ENCODE measurements around the gene MCC.

MCC gene

DNA sequence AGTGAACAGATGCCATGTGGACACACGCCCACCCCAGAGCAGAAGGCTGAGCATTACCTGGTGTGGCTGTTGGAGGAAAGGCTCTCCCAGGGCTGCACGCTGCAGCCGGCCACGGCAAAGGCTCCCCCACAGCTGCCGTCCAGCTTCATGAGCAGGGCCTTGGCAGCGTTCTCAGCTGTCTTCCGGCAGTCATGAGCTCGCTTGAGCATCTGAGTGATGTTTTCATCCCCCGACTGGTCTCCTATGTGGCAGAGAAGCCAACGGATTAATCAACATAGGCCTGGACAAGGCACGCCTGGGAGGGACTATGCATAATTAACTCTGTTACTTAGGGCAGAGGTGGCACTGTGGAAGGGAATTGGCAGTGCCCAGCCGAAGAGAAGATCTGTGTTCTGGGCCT, 424.3 kb downstream of the MCC start:
- DNase-seq: no peak

DNA sequence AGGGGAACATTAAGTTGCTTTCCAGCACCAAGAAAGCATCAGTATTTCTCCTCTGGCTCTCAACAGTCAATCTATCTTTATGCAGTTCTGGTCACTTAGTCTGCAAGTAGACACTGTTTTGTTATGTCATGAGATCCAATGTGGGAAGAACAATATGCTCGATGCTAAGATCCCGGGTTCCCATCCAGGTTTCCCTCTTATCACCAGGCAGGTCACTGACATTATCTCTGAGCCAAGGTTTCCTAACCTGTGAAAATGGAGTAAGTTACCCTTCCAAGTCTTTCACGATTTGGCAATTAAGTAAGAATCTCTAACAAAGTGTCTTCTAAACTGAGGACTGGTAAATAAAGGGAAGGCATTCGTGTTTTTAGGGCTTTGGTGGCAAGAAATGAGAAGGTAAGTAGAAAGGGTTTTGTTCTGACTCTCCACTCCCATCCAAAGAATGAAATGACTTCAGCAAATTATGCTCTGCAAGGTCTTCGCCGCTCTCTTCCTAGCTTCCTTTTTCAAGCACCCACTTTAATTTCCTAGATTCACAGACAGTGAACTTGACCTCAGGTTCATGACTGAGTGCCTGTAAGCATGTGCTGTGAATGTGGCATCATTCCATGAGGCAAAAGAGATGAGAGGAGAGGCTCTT, 425.3 kb downstream of the MCC start:
- DNase-seq: no peak

DNA sequence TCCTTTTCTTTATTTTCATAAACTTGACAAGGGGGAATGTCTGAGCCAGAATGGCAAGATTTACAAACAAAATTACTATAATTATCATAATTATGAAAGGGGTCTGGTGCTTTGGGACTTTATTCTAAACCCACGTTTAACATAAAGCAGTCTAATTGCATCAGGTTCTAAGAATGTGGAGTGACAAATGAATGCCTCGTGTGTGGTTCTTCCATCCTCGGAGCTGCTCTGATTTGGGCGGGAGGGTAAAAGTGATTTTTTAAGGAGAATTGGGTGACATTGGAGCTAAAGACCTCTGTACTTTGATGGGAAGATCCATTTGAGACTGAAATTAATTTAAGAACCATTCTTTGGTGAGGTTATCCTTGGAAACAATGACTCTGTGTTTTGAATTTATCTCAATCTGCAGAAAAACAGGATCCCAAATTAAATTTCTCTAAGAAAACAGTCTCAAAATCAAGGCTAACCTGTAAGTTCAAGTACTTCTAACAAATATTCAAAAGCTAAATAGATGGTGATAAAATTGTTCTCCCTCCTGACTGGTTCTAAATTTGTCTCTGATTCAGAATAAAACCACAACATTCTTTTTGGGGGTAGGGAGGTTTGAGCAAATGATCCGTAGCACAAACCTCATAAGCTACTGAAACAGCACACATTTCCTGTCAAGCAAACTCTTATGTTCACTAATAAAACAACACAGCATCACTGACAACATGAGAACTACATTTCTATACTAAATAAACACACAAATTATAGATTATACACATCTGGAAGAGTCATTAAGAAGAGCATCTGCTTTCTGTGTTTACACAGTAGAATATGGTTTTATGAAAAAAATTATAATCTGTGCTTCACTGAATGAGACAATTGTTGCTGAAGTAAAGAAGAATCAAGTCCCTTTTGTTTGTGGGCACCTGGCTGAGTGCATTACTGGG, 426.1 kb downstream of the MCC start:
- DNase-seq: no peak

DNA sequence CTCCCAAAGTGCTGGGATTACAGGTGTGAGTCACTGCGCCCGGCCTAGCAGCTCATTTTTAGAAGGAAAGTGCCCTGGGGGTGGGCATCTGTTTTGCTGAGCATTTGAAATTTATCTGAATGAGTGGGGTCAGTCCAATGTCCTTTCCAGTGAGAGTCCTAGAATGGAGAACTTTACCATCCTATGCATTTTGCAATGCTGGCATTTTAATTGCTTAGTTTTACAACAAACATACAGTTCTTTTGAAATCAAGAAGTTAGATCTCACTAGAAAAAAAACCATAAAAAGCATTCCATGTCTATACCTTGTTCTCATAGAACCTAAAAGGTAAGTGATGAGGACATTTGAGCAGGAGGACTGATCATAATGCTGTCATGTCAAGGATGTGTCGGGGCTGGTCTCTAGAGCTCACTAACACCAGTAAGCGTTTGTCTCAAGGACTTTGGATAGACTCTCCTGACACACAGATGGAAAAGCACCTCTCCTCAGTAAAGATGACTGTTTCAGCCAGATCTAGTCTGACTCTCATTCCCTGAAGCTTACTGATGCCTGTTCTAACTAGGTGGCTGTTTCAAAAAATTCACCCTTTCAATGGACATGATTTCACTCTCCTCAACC, 427.7 kb downstream of the MCC start:
- no peak for DNase-seq

DNA sequence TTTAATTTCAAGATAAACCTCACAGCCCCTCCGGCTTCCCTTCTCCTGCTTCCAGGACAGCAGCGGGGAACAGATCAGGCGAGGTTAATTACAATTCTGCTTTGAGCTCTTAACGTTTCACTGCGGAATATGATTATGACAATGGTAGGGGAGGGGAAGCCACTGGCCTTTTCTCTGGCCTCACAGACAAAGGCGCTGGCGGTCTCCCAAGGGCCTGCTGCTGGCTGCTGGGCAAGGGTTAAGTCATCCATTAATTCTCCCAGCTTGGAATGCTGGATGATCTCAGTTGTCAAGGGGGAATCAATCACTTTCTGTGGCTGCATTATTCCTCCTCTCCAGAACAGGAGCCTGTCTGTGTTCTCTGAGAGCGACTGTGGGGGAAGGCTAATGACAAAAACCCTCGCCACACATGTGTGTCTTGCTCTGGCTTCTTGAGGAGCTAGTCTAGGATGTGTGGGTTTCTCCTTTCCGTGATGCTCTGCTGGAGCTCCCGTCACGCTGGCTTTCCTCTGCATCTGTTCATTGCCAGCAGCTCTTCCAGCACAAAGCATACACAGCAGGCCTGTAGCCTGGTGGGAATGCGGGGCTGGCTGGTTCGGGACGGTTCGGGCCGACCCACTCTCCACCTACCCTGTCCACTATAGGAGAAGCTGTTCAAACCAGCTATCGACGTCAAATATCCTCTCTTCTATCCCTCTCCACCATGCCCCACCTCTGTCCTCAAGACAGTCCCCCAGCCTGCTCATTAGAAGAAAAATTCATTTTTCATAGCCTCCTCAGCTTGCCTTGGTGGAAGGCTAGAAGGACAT, 428.8 kb downstream of the MCC start:
- DNase-seq: no peak

DNA sequence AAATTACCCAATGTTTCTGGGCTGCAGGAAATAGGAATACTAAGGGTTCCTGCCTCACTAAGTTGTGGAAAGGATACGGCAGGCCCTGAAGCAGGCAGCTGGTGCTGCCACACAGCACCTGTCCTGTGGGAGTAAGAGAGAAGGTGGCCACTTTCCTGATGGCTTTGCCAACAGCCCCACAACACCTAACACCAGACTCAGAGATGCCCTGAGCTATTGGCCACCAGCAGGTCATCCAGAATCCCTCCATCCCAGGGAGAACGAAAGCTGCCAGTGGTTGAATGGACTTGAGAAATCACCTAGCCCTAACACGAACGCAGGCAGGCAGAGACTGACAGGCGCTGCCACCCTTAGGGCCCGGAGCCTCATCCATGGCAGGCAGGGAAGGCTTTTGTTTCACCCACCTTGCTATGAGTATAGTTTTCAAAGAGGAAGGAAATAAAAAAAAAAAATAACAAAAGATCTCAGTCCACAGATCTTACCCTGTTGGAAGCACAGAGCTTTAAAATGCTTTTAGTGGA, 429.5 kb downstream of the MCC start:
- DNase-seq: no peak

DNA sequence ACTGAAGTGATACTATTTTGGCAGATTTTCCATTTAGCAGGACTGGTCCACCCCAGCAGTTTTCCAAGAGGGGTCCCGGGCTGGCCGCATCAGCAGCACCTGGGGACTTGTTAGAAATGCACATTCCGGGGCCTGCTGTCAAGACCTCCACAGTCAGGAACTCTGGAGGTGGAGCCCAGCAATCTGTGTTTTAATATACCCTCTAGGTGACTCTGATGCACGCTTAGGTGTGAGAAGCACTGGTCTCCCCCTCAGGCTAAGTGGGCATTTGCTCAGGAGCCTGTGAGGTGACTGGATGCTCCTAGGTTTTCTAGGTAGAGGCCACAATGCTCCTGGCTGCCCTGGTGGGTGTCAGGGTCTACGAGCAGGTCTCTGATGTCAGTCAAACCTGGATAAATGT, 430.0 kb downstream of the MCC start:
- no peak for DNase-seq

DNA sequence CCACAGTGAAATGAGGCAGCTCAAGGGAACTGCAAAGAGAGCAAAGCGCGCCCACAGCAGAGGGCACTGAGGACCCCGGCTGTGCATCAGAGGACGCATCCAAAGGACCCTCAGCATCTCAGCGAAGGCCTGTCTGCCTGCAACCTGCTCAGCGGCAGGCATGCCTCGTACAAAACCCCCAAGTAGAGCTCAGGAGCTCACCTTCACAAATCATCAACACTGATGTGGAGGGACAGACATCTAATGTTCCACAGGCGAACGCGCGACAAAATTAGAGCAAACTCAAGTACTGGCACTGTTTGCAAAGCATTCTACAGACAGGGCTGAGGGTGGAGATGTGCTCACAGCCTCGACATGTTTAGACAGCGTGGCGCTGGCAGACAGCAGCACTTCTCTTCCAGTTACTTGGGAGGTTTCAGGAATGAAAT, 430.7 kb downstream of the MCC start:
- no peak for DNase-seq

DNA sequence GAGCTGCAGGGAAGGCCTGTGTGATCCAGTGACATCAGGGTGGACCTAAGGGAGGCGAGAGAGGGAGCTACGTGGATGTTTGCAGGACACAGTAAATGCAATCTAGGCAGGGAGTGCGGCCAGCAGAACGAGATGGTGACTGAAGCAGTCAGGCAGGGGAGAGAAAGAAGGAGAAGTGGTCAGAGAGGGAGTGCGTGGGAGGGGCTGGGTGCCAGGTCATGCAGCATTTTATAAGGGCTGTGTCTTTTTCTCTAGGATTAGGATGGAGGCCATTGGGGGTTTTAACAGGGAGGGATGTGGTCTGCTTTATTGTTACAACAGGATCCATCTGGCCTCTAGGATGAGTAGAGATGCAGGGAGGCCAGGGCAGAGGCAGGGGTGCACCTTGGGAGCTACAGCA, 431.3 kb downstream of the MCC start:
- peak; percentile 81 for DNase-seq

DNA sequence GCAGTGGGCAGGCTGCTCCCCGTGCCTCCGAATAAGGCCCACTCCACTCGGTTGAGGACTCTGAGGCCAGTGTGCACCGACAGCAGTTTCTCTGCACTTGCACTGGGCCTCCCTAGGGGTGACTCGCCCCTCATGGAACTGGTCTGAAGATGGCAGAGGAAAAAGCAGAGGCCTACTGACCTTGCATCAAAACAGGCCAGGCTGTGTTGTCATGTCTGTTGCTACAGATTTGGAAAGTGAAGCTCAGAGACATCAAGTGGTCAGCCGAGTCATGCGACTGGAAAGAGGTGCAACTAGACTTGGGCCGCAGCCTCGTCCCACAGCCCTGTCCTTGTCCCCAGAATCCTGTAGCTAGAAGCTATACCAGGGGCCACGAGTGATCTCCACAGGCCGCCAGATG, 433.4 kb downstream of the MCC start:
- DNase-seq: no peak

DNA sequence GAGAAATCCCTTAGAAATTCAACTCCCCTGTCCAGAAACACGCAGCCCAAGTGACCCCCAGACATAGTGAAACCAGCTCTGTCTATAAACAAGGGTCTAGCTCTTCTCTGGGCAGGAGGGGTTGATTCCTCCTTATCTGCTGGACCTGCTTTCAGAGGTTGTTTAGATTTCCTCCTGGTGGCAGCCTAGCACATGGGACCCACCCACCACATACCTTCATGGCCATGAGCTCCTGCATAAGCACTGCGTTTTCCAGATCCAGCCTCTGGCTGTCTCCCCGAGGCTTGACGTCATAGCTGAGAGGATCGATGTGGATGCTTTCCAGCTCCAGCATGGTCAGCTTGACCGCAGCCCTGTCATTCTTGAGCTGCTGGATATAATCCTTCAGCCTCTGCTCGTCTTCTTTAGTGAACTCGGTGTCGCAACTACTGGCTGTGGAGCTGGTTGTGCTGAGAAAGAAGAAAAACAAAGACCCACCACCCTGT, 434.7 kb downstream of the MCC start:
- no peak for DNase-seq

DNA sequence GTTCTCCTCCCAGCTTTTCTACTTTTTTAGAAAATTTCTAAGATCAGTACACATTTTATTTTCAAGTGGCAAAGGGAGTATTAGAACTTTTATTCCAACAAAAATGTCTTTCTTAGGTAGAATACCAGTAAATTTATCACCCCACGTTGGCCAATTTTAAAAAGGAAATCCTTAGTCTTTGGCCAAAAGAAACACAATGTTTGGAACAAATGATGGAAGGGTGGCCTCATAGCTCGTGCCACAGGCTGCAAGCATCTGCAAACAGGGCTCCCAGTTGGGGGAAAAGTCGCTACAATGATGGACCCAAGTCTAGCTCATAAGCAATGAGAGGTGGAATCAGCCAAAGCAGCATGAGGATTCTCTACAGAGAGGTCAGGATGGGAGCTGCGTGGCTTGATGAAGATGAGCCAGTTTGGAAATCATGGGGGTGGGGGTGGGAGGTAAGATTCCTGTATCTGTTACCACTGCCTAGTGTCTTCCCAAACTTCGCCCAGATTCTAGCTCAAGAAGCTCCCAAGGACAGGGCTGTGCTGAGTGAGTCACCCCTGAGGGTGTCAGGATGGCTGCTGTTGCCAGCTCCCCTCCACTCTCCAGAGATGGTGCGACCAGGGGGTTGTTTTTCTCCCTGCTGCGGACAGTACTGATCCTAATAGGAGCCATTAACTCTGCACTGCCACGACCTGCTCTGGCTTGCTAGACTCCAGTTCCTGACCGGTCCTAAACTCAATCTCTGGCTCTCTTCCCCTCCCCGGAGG, 436.0 kb downstream of the MCC start:
- no peak for DNase-seq

DNA sequence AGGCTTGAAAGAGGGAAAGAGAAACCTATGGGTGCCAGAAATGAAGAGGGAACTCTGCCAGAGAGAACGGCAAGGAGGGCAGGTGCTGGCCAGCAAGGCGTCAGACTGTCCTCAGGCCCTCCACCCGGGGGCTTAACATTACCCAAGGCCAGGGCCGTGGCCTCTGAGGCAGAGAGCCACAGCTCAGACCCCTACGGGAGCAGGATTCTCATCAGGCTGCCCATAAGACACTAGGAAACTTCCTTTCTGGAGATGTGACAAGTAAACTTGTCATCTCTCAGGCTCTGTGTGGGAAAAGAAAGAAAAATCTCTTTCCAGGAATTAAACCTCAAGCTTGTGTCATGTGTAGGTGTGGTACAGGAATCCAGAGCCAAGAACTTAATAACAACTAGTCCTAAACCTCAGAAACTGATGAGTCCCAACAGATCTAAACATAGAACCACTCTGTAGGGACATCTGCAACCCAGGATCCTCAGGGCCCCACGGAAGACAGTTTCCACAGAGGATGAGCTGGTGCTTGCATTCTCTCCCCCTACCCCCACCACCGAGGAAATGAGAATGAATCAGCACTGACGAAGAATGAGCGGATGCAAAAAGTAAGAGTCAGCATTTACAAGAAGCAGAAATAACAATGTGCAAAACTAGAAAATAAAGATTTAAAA, 437.4 kb downstream of the MCC start:
- no peak for DNase-seq

DNA sequence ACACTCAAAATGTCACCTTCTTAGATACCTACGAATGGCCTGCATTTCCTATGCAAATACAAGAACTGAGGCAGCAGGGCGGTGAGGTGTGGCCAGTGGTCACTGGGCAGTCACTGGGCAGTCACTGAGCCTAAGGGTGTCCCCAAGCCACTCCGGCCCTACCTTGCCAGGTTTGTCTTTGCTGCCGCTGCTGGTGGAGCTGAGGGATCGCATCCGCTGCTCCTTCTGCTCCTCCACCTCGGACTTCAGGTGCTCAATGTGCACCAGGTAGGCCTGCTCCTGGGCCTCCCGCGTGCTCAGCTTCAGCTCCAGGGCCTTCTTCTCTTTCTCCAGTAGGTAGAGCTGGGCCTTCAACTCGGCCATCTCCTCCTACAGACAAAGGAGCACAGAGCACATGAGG, 439.3 kb downstream of the MCC start:
- DNase-seq: no peak

DNA sequence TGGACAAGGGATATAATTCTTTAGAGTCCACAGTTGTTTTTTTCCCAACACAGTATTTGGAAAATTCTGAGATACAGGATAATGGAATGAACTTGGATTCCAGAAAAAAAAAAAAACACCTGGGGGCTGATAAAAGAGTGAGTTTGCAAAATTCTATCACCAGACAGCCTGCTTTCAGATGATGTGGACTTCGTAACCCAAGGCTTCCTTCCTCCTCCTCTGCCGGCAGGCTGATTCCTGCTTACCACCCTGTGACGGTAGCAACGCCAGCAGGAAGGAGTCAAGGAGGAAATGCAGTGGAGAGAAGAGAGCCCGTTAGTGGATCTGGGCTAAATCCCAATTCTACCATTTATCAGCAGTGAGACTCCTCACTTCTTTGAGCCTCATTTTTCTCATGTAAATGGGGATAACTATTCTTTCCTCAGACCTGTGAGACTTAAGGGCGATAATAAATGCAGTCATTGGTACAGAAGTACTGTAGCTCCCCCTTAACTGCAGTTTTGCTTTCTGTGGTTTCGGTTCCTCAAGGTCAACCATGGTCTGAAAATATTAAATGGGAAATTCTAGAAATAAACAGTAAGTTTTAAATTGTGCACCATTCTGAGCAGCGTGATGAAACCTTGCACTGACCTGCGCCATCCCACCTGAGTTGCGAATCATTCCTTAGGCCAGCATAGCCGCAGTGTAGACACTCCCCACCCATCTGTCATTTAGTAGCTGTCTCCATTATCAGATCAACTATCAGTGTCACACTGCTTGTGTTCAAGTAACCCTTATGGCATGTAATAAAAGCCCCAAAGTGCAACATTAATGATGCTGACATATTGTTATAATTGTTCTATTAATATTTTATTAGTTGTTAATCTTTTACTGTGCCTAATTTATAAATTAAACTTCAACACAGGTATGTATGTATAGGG, 440.3 kb downstream of the MCC start:
- DNase-seq: peak; percentile 35

DNA sequence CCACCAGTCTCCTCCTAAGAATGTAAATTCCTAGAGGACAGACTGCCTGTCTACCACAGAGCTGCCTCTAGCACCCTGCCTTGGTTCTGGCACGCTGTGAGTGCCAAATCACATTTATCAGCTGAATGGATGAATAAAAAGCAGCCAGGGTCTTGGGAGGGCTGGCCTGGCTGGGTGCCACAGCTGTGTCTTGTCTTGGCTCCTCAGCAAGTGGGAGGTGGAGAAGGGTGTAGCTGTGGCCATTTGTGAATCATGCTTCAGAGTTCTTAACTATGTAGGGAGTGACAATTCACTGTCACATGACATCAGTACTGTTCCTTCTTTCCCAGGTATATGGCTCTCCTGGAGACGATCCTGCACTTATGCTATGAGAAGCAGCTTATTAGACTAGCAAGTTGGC, 441.0 kb downstream of the MCC start:
- DNase-seq: peak; percentile 38

DNA sequence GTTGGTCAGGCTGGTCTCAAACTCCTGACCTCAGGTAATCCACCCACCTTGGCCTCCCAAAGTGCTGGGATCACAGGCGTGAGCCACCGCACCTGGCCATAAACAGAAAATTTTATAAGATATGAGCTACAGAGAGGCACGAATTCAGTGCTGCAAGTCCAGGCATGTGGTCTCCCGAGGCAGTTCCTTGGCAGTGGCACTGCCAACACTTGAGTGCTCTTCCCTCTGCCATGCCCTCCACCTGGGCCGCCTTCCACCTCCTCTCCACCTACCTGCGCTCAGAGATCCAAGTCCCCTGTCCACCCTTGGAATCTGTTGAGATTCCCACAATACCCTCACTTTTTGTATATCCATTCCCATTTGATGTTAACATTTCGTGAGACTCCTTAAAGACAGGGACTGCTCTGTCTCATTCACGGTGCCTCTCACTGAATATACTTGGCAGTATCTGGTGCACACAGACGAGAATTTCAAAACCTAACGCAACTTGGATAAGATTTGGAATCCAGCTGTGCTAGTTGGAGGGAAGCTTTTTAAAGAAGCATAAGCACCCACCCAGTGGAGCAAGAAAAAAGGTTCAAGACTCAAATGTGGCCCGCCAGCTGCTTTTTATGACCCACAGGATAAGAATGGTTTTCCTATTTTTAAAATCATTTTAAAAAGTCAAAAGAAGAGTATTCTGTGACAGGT, 443.3 kb downstream of the MCC start:
- no peak for DNase-seq

DNA sequence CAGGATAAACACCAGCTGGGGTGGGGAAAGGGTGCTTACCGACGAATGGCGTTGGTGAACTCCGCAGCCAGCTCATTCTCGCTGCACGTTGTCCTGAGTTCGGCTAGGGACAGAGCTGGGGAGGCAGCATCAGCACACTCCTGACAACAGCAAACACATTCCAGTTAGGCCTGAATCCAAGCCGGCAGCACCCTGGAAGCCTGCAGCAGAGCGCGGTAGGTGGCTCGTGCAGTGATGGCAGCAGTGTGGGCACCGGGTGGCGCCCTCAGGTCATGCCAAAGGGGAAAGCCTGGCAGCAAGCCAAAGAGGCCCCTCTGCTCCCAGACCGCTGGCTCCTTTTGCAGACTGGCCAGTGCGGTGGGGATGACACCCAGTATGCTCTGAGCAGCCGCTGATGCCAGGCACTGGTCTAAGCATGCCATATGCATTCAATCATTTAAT, 444.7 kb downstream of the MCC start:
- peak; percentile 17 for DNase-seq

DNA sequence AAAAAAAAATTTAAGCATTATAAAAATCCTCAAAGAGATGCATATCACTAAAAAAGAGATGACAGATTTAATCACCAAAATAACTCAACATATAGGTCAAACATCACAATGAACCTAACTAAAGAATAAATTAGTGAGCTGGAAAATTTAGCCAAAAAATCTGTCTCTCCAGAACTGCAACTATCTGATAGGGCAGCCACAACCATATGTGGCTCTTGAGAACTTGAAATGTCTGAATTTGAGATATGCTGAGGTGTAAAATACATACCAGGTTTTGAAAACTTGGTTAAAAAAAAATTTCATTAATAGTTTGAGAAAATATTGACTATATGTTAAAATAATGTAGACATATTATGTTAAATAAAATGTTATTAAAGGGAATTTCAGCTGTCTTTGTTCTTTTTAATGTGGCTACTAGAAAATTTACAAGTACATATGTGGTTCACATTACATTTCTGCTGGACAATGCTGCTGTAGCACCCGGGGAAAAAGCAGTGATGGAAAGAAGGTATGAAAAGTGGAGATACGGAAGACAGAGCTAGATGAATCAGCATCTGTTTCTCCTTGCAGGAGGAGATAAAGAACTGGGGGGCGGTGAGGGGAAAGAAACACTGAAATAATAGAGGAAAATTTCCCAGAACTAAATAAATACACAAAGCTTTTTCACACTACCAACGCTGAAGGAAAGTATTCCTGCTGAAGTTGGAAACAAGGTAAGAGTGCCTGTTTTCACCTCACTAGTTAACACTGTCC, 445.6 kb downstream of the MCC start:
- DNase-seq: peak; percentile 58
